ENCODE results near the gene TIMP1.

DNA sequence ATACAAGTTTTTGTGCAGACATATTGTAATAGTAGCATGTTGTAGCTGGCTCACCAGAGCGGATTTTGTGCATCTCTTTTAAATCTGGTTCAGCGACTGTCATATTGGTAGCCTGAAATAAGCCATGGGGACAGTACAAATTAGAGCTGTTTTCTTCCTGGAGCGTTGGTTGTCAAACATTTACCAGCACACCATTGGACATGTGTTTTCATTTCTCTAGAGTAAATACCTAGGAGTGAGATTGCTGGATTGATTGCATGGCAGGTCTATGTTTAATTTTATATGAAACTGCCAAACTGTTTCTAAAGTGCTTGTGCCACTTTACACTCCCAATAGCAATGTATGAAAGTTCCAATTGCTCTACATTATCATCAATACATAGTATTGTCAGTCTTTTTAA is 23.8 kb upstream of the TIMP1 start:
- TF ChIP-seq, protein P1, sequence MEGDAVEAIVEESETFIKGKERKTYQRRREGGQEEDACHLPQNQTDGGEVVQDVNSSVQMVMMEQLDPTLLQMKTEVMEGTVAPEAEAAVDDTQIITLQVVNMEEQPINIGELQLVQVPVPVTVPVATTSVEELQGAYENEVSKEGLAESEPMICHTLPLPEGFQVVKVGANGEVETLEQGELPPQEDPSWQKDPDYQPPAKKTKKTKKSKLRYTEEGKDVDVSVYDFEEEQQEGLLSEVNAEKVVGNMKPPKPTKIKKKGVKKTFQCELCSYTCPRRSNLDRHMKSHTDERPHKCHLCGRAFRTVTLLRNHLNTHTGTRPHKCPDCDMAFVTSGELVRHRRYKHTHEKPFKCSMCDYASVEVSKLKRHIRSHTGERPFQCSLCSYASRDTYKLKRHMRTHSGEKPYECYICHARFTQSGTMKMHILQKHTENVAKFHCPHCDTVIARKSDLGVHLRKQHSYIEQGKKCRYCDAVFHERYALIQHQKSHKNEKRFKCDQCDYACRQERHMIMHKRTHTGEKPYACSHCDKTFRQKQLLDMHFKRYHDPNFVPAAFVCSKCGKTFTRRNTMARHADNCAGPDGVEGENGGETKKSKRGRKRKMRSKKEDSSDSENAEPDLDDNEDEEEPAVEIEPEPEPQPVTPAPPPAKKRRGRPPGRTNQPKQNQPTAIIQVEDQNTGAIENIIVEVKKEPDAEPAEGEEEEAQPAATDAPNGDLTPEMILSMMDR (IDR thresholded peaks at IDR 0.05), result no peak
- TF ChIP-seq TEAD1 (CRISPR knock-in tag; IDR thresholded peaks at IDR 0.05) (no peak), TP53 (CRISPR knock-in tag; IDR thresholded peaks at IDR 0.05) (no peak), GABPB1 (CRISPR knock-in tag; IDR thresholded peaks at IDR 0.05) (no peak), PRRX2 (CRISPR knock-in tag; IDR thresholded peaks at IDR 0.05) (no peak), ELF4 (CRISPR knock-in tag; IDR thresholded peaks at IDR 0.05; ENCODE audit: low read depth) (no peak), CREB1 (CRISPR knock-in tag; IDR thresholded peaks at IDR 0.05) (no peak), NFYB (CRISPR knock-in tag; conservative IDR thresholded peaks at IDR 0.05; ENCODE audit: low read depth) (no peak), MXD4 (CRISPR knock-in tag; IDR thresholded peaks at IDR 0.05; ENCODE audit: borderline replicate concordance) (no peak), SP1 (CRISPR knock-in tag; conservative IDR thresholded peaks at IDR 0.05) (no peak)
- TF ChIP-seq, protein P2, sequence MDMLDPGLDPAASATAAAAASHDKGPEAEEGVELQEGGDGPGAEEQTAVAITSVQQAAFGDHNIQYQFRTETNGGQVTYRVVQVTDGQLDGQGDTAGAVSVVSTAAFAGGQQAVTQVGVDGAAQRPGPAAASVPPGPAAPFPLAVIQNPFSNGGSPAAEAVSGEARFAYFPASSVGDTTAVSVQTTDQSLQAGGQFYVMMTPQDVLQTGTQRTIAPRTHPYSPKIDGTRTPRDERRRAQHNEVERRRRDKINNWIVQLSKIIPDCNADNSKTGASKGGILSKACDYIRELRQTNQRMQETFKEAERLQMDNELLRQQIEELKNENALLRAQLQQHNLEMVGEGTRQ (CRISPR knock-in tag; IDR thresholded peaks at IDR 0.05), result no peak

Measured in WTC11 (cell line).